Muscle layer of colon (tissue), 2 donors: ENCODE data around the gene GDI1.
"Not testable (repeated sequence)": the region's sequence is repeated elsewhere in the genome, so short reads cannot be mapped to it uniquely, and the experiment has no call there.

ENCODE experiments used
- H3K27ac ChIP-seq: one replicate; pipeline ENCODE4 v1.7.0; 2013; ENCODE audit warnings: low read depth, mild to moderate bottlenecking, low read length, moderate library complexity
- H3K27me3 ChIP-seq, 2 donors: one replicate each; pipeline ENCODE4 v1.7.0; 2013; ENCODE audit warnings: low read length in 2 of 2, mild to moderate bottlenecking in 2 of 2; ENCODE audit not compliant: insufficient read depth in 2 of 2, control insufficient read depth in 1 of 2
- H3K36me3 ChIP-seq: one replicate; pipeline ENCODE4 v1.7.0; 2013; ENCODE audit warnings: mild to moderate bottlenecking, low read length; ENCODE audit not compliant: insufficient read depth
- H3K4me1 ChIP-seq: one replicate; pipeline ENCODE4 v1.7.0; 2013; ENCODE audit warnings: mild to moderate bottlenecking, low read length; ENCODE audit not compliant: insufficient read depth
- H3K4me3 ChIP-seq, 2 donors: one replicate each; pipeline ENCODE4 v1.7.0; 2013; ENCODE audit warnings: low read length in 2 of 2, low read depth in 1 of 2, mild to moderate bottlenecking in 1 of 2, moderate library complexity in 1 of 2
- H3K9ac ChIP-seq: one replicate; pipeline ENCODE4 v1.7.0; 2013; ENCODE audit warnings: low read length
- H3K9me3 ChIP-seq: one replicate; pipeline ENCODE4 v1.7.0; 2013; ENCODE audit warnings: mild to moderate bottlenecking, low read length
- donor health status: abdominal sarcoma.
- donor health status: Adenocarcinoma of cecum.

GDI1 gene

GRCh38 chrX:154400369-154400817 lies 36.6 kb upstream of the GDI1 start:
- Histone ChIP-seq H3K36me3 (peaks cover 13% of the 10 kb centered on the region), H3K4me1 (peaks cover 13% of the 10 kb centered on the region)
- not testable (repeated sequence) for H3K9ac ChIP-seq, H3K27me3 ChIP-seq, H3K27ac ChIP-seq, H3K9me3 ChIP-seq, H3K4me3 ChIP-seq

DNA sequence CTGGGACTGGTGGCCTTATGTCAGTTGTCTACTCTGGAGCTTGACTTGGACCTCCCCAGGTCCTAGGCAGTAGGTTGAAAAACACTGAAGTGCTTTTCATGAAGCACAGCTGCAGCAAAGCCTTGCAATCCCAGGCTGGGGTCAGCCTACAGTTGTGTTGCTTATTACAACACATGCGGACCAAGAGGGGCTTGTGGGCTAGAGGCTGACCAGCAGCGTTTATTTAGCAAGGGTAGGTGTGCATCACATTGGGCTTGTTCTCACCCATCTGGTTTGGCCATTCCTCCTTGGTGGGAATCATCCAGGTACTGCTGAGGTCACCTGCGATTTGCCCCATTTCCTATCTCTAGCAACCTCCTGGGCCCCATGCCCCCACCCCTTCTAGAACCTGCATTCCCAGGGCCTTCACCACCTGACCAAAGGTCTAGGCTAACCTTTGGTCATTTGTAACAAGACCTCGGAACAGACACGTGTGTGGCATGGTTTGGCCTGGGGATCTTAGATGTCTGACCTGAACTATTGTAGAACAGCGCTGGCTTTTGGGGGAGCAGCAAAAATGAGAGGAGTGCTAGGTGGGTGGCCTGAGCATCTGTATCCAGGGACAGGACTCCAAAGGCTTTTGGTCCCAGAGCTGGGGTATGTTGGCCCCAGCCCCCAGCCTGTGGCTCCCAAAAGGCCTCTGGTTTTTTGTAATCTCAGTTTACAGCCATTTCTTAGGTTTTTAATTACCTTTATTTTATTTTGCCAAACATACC lies 35.7 kb upstream of the GDI1 start:
- peaks cover 13% of the 10 kb centered on the region for H3K4me1 ChIP-seq
- H3K9me3 ChIP-seq: no peaks in the 10 kb centered on the region
- peaks cover 0 to 8% of the 10 kb centered on the region in 2 donors for H3K27me3 ChIP-seq
- H3K9ac ChIP-seq: no peak overlapping the region
- H3K27ac ChIP-seq: no peak overlapping the region
- peaks cover 13% of the 10 kb centered on the region for H3K36me3 ChIP-seq
- no peak overlapping the region for H3K4me3 ChIP-seq

DNA sequence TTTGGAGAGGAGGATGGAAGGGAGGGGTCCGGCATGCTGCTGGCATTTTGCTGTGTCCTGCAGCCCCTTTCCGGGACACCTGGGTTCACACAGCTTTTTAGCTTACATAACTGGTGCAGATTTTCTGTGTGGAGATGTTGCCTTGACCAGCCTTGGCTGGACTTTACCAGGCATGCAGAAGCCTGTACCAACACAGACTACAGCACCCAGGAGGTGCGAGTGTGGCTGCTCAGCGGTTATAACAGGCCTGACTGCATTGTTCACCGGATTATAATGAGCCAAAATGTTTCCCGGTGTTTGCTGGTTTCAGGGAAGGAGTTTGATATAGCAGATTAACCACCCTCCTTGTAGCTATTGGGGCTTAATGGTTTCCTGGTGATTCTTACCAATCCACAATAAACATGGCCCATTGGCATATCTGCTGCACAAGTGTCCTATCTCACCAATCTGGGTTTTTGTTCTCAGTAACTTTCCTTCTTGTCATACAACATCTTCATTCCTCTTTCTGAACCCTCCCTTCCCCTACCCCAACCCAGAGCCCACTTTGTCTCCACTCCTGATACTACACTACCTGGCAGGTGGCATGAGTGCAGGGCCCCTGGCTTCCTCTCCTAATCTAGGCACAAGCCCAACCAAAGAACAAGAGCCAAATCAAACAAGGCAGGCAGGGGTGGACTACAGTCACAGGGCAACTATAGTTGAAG lies 34.9 kb upstream of the GDI1 start:
- H3K36me3 ChIP-seq: peaks cover 13% of the 10 kb centered on the region
- no peaks in the 10 kb centered on the region for H3K9me3 ChIP-seq
- peaks cover 0 to 8% of the 10 kb centered on the region in 2 donors for H3K27me3 ChIP-seq
- no peak overlapping the region for H3K4me3 ChIP-seq
- H3K4me1 ChIP-seq: peaks cover 13% of the 10 kb centered on the region
- no peak overlapping the region for H3K27ac ChIP-seq
- no peak overlapping the region for H3K9ac ChIP-seq

GRCh38 chrX:154402622-154403127 lies 34.3 kb upstream of the GDI1 start:
- no peaks in the 10 kb centered on the region for H3K9me3 ChIP-seq
- no peak overlapping the region for H3K27ac ChIP-seq

GRCh38 chrX:154403192-154403591 lies 33.8 kb upstream of the GDI1 start:
- Histone ChIP-seq H3K4me1 (peaks cover 13% of the 10 kb centered on the region), H3K9ac (no peak overlapping the region), H3K9me3 (no peaks in the 10 kb centered on the region), H3K27ac (no peak overlapping the region), H3K27me3 (peaks cover 0 to 8% of the 10 kb centered on the region in 2 donors), H3K4me3 (no peak overlapping the region), H3K36me3 (peaks cover 13% of the 10 kb centered on the region)

More at GRCh38 chrX:154402622-154403127, 34.3 kb upstream of the GDI1 start:
- Histone ChIP-seq H3K27me3 (peaks cover 0 to 8% of the 10 kb centered on the region in 2 donors), H3K36me3 (peaks cover 13% of the 10 kb centered on the region), H3K4me3 (no peak overlapping the region), H3K4me1 (peaks cover 13% of the 10 kb centered on the region), H3K9ac (no peak overlapping the region)

GRCh38 chrX:154403858-154404257 lies 33.1 kb upstream of the GDI1 start:
- Histone ChIP-seq H3K4me1 (peaks cover 13% of the 10 kb centered on the region), H3K4me3 (no peak overlapping the region), H3K27ac (no peak overlapping the region), H3K27me3 (peaks cover 0 to 5% of the 10 kb centered on the region in 2 donors), H3K9ac (no peak overlapping the region), H3K9me3 (no peaks in the 10 kb centered on the region), H3K36me3 (peaks cover 13% of the 10 kb centered on the region)

DNA sequence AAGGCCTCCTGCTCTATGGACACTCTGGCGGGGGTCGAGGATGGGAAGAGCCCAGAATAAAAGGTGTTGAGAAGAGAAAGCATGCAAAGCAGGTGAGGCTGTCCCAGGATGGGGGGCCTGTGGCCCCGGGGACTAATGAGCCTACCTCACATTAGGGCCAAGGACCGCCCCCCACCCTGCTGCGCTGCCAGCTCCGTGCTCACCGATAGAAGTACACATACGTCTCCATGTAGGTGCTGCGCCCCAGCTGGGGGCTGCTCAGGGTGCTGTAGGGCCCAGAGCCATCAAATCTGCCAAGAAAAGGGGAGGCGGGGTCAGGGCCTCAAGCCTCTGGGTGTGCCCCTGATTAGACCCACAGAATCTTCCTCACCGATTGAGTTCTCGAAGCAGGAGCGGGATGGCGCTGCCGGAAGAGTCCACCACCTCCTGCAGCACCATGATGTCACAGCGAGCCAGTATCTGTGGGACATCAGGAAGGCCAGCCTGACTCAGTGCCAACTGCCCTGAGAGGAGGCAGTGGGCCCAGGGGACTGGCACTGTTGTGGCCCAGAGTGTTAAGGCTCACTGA lies 32.2 kb upstream of the GDI1 start:
- Histone ChIP-seq H3K27me3 (peaks cover 0 to 5% of the 10 kb centered on the region in 2 donors), H3K4me1 (peaks cover 6% of the 10 kb centered on the region), H3K9ac (no peak overlapping the region), H3K27ac (no peak overlapping the region), H3K36me3 (peaks cover 5% of the 10 kb centered on the region), H3K9me3 (no peaks in the 10 kb centered on the region), H3K4me3 (no peak overlapping the region)

- H3K36me3 ChIP-seq: no peaks in the 10 kb centered on the region
- H3K4me3 ChIP-seq: peak overlapping the region in 1 of 2 donors; percentile 18
- H3K27ac ChIP-seq: no peak overlapping the region
- H3K27me3 ChIP-seq: peaks cover 0 to 11% of the 10 kb centered on the region in 2 donors
- peaks cover 11% of the 10 kb centered on the region for H3K4me1 ChIP-seq
- no peak overlapping the region for H3K9ac ChIP-seq
- no peaks in the 10 kb centered on the region for H3K9me3 ChIP-seq
Measured at GRCh38 chrX:154408659-154409221, 28.2 kb upstream of the GDI1 start.

DNA sequence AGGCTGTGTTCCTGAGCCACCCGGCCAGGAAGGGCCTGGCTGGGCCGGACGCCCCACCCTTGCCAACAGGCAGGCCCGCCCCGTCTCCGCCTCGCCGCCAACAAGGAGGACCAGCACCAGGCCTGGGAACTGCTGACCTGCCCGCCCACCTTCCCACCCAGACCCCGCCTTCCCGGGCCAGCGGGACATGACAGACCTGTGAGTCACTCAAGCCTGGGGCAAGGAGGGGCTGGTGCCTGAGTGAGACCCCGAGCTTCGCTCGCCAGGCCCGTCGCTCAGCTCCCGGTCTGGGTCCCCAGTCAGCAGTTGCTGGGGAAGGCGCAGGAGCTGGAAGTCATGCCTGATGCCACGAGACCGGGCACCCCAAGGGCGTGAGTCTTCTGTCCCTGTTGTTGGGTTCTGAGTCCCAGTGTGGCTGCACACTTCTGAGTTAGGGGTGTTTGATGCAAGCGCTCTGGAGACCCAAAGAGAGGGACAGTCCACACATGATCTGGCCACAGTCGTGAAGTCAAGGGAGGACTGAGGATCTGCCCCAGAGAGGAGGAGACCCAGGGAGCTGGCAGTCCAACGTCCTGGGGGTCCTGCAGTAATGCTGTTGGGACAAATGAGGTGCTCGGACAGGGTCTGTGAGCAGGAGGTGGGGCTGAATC lies 27.6 kb upstream of the GDI1 start, which contains the start of gene DNASE1L1:
Gene DNASE1L1, minus strand, starts transcription at position 33 of the 650 bp plus-strand sequence. CDS start 3,686 bp downstream, outside the sequence.
- H3K4me3 ChIP-seq: peak within 1 kb of the TSS in 1 of 2 donors; percentile 18
- H3K9ac ChIP-seq: no peak within 1 kb of the TSS
- H3K27me3 ChIP-seq: peaks cover 0 to 9% of the 10 kb centered on the region in 2 donors
- H3K27ac ChIP-seq: no peak within 1 kb of the TSS
- no peaks in the 10 kb centered on the region for H3K36me3 ChIP-seq
- H3K9me3 ChIP-seq: no peaks in the 10 kb centered on the region
- peaks cover 11% of the 10 kb centered on the region for H3K4me1 ChIP-seq

GRCh38 chrX:154411981-154412340 lies 25.0 kb upstream of the GDI1 start:
- H3K27me3 ChIP-seq: peaks cover 0 to 6% of the 10 kb centered on the region in 2 donors
- H3K4me1 ChIP-seq: peaks cover 11% of the 10 kb centered on the region
- H3K9me3 ChIP-seq: no peaks in the 10 kb centered on the region

More at GRCh38 chrX:154411981-154412340, 25.0 kb upstream of the GDI1 start:
- peak overlapping the region; percentile 50 to 54 for H3K4me3 ChIP-seq
- H3K27ac ChIP-seq: peak overlapping the region; percentile 72
- no peak overlapping the region for H3K9ac ChIP-seq
- H3K36me3 ChIP-seq: no peaks in the 10 kb centered on the region
